Activated CD8-positive, alpha-beta memory T cell treated with anti-CD3 and anti-CD28 coated beads, Interleukin-2, amount 50 U/mL, for 1 hour (primary cell): ENCODE measurements around the gene FNTB.

ENCODE experiments used
- DNase-seq: peaks from one replicate; pipeline ENCODE4 v3.0.0-alpha.2; 2020; ENCODE audit errors: extremely low read depth

FNTB gene

DNA sequence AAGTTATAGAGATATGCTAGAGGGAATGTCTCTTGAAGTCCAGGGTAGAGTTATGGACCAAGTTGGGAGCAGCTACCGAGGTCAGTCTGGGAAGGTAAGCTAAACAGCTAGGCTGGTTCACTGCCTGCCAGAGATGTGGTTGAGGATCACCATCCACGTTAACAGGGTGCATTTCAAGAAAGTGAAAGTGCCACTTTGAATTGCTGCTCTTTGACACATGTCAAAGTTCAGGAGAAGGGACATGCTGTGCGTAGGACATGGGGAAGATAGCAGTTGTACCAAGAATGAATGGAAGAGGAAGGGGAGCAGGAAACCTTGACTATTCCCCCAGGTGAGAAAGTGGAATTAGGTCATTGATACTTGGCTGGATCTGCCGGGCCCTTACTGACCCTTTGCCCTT lies 66.1 kb downstream of the FNTB start:
- no peak for DNase-seq

DNA sequence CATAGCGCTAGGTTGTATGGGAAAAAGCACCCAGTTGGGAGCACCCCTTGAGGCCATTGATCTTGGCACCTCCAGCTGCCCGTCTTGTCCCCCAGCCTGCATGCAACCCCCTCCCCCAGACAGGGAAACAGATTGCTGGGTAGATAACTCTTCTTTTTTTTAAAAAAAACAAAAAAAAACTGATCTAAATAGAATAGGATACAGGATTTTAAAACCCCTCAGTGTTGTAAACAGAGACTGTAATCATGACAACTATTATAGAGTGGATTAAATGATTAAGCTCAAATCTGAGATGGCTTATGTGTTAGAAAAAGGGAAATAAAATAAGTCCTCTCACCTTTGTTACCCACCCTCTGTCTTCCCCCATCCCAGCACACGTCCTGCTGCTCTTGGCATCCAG lies 66.8 kb downstream of the FNTB start:
- no peak for DNase-seq

DNA sequence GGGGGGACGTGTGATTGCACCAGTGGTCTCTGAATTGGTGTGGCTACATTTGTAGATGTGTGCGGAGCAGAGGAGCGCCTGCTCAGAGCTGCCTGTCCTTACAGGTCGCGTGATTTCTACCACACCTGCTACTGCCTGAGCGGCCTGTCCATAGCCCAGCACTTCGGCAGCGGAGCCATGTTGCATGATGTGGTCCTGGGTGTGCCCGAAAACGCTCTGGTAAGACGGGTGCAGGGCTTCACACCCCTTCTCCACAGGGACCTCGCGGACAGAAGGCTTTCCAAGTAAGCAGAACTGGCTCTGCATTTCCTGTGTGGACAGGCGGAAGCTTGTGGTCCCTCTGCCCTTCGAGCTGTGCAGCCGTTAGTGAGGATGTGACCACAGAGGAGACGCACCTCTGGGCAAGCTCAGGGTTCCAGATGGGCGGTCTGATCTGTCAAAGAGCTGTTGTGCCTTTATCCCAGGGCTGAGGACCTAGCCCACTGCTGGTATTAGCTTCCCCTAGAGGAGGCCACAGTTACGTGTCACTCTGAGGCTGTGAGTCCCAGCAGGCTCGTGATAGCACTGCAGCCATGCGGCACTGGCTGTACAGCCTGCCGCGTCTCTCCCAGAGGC lies 67.9 kb downstream of the FNTB start:
- no peak for DNase-seq

DNA sequence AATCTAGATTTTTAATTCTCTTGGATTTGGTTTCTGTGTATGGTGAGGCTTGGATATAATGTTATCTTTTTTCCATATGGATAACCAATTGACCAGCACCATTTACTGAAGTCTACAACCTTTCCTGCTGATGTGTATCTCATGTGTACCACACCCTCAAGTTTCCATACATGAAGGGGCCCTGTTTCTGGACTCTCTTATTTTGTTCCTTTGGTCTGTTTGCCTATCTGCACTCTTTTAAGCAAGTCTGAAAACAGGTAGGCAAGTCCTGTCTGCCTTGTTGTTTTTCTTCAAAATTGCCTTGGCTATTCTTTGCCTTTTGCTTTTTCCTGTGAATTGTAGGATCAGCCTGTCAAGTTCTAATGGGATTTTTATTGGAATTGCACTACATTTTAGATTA lies 71.0 kb downstream of the FNTB start:
- DNase-seq = no peak

DNA sequence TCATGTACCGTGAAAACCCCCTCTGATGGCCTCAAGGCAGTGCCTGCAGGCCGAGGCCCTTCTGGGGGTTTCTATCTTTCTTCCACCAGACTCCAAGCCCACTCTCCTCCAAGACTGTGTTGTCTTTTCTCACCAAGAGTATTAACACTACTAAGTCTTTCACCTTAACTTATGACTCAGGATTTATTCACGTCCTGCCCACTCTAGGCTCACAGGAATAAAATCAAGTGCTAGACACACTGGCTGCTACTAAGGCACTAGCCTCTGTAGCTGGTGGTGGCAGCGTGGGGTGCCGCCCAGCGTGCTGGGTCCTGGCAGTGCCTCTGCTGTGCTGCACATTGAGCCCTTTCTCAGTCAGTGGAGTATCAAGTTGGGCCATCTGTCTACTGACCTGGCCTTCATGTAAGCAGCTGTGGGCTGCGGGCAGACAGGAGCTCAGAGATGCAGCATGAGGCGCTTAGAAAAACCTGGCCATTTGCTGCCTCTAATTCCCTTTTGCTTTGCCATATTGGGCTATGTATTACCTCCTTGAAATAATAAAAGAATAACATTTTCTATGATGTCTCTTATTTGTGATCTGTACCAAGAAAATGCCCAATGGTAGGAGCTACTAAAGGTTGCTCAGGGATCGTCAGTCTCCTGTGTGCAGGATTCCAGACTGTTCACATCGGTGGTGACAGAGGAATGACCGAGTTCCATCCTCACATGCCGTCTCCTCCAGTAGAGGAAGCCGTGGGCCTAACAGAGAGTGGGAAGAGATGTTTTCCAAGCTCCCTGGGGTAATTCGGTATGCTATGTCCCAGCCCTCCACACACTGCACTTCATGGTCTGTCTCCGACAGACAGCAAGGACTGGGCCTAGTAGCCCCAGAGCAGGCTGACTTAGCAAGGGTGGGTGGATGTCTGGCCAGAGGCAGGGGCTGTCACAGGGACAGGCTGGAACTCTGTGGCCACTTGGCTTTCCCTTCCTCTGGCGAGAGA lies 75.7 kb downstream of the FNTB start:
- DNase-seq = no peak

DNA sequence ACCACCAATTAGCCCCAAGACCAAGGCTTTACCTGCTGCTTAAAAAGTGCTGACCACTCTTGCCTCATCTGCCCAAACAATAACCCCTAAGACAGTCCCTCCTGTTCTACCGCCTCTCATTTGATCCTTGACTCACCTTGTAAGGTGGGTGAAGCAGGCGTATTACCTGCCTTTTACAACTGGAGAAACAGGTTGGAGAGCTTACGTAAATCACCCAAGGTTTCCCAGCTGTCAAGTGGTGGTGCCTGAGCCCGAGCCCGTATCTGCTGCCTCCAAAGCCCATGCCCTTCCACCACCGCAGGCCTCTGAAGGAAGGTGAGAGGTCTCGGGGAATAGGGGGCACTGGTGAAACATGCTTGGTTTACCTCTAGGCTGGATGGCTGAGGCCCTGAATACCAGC lies 79.0 kb downstream of the FNTB start:
- DNase-seq = no peak

DNA sequence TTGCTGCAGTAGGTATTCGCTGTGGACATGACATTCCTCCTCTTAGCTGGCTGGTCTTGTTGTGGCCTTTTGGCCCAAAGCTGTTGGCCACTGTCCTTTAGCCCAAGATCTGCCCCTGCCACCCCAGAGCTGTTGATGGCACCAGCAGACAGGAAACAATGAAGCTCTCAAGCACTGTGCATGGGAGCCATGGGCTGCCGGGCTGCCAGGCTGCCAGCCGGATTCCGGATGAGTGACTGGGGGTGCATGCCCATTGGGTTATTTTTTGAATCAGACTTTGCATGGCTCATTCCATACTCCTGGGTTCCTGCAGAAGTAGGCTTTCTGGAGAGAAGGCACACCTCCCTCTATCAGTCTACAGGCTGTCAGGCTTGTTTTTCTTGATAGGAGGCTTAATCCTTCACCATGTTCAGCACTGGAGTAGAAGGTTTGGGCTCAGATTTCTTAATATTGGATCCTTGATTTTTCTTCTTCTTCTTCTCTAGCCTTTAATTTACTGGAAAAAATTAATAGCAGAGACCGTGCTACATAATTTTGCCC lies 83.2 kb downstream of the FNTB start:
- DNase-seq = no peak

DNA sequence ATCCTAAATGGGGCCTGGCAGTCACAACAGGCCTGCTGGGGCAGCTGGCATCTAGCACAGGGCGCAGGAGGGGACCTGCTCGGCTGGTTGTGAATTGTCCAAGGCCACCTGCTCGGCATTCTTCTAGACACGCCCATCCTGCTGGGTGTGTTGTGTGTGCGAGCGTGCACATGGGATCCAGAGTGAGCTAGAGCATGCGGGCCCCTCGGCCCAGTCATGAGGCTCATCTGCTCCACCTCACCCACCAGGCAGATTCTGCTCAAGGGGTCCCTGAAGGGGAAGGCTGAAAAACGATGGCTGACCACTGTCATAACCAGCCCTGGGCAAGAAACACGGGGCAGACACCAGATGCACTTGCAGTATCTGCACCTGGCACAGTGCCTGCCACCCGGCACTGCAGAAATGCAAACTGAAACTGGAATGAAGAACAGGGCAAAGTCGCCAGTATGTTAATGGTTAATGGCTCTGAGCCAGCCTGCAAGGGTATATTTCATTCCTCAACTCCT lies 83.8 kb downstream of the FNTB start:
- DNase-seq = no peak

DNA sequence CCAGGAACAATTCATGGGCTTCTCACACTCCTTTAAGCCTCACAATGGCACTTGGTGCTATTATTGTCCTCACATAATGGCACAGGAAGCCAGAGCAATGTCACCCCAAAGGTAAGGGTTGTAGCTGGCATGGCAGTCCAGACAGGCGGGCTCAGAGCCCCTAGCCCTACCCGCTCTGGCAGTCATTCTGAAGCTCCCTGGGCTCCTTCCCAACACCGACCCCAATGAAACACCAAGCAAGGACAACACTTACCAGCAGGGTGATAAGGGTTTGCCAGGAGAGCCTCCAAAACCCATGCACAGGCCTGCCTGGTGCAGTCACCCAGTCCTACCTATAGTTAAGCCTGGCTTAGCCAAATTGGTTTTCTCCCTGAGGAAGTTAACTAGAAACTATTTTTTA lies 84.8 kb downstream of the FNTB start:
- DNase-seq = no peak

DNA sequence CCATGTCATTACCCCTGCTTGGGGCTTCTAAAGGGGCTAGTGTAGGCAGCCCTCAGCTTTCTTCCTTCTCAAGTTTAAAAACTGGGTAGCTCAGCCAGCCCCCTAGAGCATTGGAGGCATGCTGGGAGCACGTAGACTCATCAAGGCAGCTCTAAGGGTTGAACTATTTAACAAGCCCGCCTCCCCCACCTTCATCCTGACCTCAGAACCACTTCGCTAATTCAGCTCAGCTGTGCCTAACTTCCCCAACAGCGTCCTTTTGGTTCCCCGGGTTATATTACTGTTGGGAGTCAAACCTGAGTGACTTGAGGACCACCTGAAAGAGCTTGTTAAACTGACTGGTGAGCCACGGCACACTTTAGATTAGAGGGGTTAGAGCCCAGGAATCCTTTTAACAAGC lies 85.6 kb downstream of the FNTB start:
- DNase-seq = no peak

DNA sequence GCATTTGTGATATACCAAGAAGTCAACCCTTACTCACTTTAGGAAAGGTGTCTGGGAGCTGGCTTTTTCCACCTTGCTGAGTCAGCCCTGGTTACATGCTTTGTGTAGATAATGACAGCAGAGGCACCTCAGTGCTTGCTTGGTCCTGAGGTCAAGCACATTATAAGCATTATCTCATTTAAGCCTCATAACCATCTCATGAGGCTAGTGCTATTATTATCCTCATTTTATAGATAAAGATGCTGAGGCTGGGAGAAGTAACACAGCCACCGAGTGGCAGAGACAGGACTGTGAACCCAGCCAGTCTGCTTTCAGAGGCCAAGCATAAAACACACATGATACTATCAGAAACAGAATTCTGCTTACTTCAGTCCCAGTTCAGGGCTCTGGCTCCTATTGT lies 86.2 kb downstream of the FNTB start:
- DNase-seq = no peak

DNA sequence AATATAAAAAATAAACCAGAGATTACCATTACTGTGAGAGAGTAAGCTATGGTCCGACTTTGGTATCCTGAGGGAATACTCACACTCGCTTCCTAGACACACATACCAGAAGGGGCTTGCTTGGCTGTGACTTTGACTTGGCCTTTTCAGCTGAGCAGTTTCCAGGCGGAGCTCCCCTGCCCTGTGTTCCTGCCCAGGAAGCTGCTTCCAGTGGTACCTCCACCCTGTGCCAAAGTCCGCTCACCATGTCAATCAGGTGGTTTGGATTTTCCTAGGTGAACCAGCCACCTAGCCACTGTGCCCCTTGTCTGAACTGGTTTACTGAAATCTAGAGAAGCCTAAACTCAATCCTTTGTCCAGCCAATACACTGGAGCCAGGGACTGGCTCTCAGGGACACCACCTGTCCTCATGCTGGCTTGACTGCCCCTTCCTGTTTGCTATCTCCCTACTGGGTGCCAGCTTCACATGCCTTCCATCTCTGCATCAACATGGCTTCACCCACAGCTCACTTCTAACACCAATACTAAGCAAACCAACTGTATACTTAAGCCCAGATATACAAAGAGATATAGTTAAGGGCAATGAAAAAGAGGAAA lies 87.0 kb downstream of the FNTB start:
- no peak for DNase-seq

DNA sequence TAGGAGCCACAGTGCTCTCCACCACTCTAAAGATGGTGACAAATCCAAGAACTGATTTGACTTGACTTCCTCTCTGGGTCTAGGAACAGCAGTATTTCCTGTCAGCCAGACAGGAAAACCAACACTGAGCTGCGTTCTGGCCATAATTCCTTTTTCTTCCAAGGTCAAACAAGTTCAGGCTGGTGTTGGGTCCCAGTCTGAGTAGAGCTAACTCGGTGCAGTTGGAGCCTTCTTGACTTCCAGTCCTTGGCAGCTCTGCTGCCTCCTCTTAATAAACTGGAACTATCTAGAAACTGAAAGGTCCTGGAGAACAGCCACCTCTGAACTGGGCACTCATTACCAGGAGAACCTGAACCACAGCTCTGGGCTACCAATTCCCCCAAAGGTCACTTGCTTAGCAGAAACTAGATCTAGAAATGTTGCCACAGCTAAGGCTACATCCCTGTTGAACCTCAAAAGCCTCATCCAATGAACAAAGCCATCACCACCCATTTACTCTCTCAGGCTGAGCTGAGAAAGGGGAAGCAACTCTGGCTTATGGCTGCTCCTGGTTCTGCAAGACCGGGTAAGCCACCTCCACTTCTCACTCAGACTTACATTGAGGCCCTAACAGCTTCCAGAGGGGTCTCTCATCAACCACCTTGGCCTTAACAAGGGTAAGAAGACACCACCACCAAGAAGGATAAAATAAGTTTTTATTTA lies 87.9 kb downstream of the FNTB start:
- no peak for DNase-seq

DNA sequence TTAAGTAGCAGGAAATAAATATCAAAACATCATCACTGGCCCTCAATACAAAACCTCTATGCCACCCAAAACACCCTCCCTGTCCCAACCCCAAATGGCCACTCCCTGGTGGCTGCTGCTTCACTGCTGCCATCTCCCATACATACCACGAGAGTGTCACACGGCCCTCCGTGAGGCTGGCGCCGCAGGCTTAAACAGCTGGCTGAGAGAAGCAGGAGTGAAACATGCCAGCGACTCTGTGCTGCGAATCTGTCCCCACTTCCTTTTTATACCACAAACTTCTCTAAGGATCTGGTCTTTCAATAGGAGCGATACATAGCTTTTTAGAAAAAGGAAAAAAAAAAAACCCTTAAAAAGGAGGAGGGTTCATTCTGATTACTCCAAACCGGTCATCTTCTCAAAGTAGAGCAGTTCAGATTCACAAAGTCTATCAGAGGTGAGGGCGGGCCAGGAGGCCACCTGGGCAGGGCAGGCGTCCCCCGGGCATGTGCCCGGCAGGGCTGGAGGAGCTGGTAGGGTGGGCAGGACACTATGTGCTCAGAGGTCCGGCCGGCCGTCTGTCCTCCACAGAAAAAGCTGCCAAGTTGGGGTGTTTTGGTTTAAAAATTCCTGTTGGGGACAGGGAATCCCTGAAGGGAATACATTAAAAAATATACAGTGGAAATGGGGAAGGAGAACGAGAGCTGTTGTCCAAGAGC lies 89.1 kb downstream of the FNTB start:
- DNase-seq = no peak

DNA sequence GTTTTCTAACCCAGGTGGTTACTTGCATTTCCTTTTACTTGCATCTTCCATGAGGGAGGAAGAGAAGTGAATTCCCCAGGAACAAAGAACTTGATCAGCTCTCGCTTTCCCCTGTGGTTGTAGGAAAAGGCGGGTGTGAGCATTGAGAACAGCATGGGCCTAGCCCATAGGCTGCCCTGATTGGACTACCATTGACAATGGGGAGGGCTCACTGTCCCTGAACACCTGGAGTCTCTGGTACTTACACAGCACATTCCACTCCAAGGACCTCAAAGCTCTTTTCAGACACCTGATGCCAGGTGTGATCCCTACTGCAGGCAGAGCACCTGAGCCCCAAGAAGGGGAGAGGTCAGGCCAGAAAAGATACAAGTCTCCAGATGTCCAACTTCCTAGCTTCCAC lies 90.6 kb downstream of the FNTB start:
- DNase-seq = no peak

DNA sequence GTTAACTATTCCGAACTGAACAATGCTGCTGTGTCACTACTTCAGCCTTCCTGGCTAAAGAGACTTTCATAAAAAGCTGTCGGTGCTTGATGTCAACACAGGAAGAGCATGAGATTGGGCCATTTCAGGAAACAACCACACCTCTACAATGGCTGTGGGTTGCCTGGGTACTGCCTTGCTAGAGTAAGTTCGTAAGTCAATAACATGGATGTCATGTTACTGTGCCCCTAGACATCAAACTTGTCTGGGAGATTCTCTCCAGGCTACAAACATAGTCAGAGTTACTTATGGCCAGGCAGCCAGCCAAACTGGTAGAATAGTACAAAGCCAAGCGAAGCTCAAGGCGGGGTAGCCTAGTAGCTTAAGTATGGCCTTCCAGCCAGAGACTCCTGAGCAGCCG lies 92.5 kb downstream of the FNTB start:
- no peak for DNase-seq

DNA sequence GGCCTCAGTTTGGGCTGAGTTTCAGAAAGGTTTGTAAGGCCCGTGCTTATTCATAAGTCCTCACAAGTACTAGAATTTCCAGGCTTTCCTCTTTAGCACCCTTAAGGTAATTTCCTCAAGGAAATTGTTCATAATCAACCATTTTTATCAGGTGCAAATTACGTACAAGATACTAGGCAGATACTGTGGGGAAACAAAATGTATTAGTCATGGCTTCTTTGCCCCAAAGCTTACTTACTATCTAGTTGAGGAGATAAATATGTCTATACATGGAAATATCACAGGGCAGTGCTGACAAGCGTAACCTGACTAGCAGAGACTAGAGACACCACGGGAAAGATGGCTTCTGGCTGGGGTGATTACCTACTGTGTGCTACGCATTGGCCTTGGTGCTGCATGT lies 93.1 kb downstream of the FNTB start:
- DNase-seq = no peak

DNA sequence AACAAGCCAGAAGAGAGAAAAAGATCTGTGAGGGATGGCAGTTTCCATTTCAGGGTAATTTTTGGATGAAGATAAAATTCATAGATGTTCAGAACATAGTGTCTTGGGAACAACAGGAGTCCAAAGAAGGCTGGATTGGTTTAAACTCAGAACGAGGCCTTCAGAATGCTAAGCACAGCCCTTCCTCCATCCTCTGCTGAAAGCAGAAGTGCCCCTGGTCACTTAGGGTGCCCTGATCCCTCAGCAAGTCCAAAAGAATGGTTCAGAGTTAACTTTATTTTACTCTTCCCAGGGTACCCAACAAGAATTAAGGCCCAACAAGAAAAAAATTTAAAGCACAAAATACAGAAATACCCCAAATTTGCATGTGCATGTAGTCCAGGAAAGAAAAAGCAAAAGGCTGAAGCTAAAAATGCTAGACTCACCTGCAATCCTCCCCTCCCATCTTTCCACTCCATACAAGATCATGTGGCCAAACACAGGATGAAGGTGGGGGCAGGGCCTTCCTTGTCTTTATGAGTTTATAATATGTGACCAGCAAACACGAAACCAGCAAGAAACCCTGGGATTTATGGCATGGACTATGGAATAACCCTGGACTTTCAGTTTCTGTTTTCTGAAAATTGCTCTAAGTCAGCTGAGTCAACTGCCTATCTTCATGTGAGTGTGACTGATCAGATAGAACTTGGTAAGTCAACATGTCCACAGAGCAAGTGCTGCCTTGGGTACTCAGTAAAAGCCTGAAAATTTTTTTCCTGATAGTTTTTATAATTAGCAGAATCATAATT lies 94.5 kb downstream of the FNTB start:
- DNase-seq = no peak

DNA sequence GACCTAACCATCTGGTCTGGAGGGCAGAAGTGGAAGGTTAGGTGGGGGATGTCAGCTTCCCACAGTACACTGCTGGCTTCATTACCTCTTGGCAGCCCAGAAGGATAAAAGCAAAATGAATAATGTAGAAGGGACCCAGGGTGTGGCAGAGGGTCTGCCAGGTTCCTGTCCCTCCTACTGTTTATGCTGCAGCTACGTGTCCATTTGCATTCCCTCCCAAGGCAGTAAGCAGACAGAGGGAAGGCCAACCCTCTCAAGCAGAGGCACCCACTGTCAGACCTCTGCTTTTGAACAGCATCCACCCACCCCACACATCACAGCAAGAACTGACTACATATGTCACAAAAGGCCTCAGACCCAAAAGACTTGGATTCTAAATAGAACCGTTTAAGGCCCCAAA lies 96.2 kb downstream of the FNTB start:
- no peak for DNase-seq
